Type B pancreatic cell (in vitro differentiated cells): Measurements from ENCODE around the gene PER3. TPM values are rescaled to one million over a fixed set of nuclear protein-coding genes. Genes with fewer than 3 reads are reported as not detected.

Source experiments
- DNase-seq: peaks from one replicate; pipeline ENCODE4 v3.0.0; 2021; ENCODE audit warnings: mixed read lengths; ENCODE audit not compliant: unreplicated experiment; ENCODE audit errors: extremely low spot score
- H3K27ac Mint-ChIP-seq: 2 replicates; pipeline ENCODE4 v1.8.0; 2021; ENCODE audit warnings: mild to moderate bottlenecking, mixed read lengths
- H3K27me3 Mint-ChIP-seq: 2 replicates; pipeline ENCODE4 v1.8.0; 2021; ENCODE audit warnings: mixed read lengths
- H3K36me3 Mint-ChIP-seq: 2 replicates; pipeline ENCODE4 v1.8.0; 2021; ENCODE audit warnings: mixed read lengths
- H3K4me1 Mint-ChIP-seq: one replicate; pipeline ENCODE4 v1.8.0; 2021; ENCODE audit warnings: mixed read lengths; ENCODE audit not compliant: unreplicated experiment
- H3K4me3 Mint-ChIP-seq: 2 replicates; pipeline ENCODE4 v1.8.0; 2021; ENCODE audit warnings: mild to moderate bottlenecking, mixed read lengths
- H3K9me3 Mint-ChIP-seq: 2 replicates; pipeline ENCODE4 v1.8.0; 2021; ENCODE audit warnings: mixed read lengths
- total RNA-seq: library from RNA; stranded (reverse); gene quantifications from 2 replicates; pipeline ENCODE4 v1.2.1, GENCODE V29; 2021; ENCODE audit warnings: low replicate concordance
- TF ChIP-seq, protein P1 (sequence below): fragments of 200-600 bp; sonication (generic); conservative IDR thresholded peaks from 2 replicates; pipeline ENCODE4 v1.5.0; 2021; ENCODE audit warnings: antibody characterized with exemption, mild to moderate bottlenecking

The PER3 gene
- total RNA-seq, 1 donor from 2014 or later = 7.1 TPM

DNA sequence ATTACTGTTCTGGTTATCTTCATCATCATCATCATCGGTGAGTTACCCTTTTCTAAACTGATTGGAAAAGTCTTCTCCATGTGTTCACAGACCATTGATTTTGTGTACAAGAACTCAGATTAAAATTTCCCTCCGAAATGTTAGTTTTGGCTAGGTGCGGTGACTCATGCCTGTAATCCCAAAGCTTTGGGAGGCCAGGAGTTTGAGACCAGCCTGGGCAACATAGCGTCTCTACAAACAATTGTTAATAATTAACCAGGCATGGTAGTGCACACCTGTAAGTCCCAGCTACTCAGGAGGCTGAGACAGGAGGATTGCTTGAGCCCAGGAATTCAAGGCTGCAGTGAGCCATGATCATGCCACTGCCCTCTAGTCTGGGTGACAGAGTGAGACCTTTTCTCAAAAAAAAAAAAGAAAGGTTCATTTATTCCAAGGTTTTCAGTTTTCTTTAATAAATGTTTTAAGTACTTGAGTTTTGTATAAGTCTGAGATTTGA, 5.9 kb upstream of the PER3 start:
- Mint-ChIP-seq H3K36me3 (peaks cover 26% of the 10 kb centered on the region), H3K27ac (no peak overlapping the region), H3K27me3 (no peaks in the 10 kb centered on the region), H3K9me3 (no peaks in the 10 kb centered on the region), H3K4me3 (no peak overlapping the region), H3K4me1 (peaks cover 5% of the 10 kb centered on the region)
- DNase-seq = no peak
- TF ChIP-seq, protein P1, sequence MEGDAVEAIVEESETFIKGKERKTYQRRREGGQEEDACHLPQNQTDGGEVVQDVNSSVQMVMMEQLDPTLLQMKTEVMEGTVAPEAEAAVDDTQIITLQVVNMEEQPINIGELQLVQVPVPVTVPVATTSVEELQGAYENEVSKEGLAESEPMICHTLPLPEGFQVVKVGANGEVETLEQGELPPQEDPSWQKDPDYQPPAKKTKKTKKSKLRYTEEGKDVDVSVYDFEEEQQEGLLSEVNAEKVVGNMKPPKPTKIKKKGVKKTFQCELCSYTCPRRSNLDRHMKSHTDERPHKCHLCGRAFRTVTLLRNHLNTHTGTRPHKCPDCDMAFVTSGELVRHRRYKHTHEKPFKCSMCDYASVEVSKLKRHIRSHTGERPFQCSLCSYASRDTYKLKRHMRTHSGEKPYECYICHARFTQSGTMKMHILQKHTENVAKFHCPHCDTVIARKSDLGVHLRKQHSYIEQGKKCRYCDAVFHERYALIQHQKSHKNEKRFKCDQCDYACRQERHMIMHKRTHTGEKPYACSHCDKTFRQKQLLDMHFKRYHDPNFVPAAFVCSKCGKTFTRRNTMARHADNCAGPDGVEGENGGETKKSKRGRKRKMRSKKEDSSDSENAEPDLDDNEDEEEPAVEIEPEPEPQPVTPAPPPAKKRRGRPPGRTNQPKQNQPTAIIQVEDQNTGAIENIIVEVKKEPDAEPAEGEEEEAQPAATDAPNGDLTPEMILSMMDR = no peak

DNA sequence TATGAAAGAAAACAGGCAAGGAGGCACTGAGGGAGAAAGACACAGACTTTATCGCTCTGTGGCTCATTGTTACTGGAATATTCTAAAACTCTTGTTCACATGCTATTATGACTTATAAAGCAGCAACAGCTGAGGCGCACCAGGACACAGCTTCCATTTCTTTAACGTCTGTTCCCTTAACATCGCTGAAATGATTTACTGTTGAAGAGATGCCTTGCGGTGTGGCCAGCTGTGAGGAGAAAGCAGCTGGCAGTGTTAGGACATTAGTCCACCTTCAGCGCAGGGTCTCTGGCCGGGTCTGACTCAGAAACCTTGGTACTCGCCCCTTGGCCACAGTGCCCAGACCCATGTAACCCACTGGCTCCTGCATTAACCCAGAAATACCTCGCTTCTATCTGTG, 3.1 kb upstream of the PER3 start:
- H3K27ac Mint-ChIP-seq = no peak overlapping the region
- H3K36me3 Mint-ChIP-seq = peaks cover 15% of the 10 kb centered on the region
- no peaks in the 10 kb centered on the region for H3K4me1 Mint-ChIP-seq
- no peaks in the 10 kb centered on the region for H3K9me3 Mint-ChIP-seq
- no peak overlapping the region for H3K4me3 Mint-ChIP-seq
- no peaks in the 10 kb centered on the region for H3K27me3 Mint-ChIP-seq
- no peak for DNase-seq
- TF ChIP-seq, protein P1 = no peak

DNA sequence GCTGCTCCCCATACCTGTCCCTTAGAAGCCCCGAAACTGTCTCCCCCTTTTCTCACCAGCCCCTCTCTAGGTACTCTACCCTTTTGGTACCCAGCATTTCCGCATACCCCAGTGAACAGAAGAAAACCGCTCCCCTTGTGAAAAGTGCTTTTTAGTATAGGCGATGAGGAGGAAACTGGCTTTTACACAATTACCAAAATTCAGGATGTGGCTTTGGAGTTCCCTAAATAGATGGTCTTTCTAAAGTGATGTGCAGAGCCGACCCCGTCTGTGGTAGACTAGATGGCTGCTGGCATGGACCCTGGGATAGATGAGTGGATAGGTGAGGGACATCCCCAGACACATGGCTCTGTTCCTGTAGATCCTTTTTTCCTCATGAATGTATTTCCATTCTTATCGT, 2.6 kb upstream of the PER3 start:
- Mint-ChIP-seq H3K27ac (peak overlapping the region; percentile 69), H3K4me1 (no peaks in the 10 kb centered on the region), H3K9me3 (no peaks in the 10 kb centered on the region), H3K4me3 (no peak overlapping the region), H3K36me3 (peaks cover 15% of the 10 kb centered on the region), H3K27me3 (no peaks in the 10 kb centered on the region)
- TF ChIP-seq, protein P1 = no peak
- no peak for DNase-seq

DNA sequence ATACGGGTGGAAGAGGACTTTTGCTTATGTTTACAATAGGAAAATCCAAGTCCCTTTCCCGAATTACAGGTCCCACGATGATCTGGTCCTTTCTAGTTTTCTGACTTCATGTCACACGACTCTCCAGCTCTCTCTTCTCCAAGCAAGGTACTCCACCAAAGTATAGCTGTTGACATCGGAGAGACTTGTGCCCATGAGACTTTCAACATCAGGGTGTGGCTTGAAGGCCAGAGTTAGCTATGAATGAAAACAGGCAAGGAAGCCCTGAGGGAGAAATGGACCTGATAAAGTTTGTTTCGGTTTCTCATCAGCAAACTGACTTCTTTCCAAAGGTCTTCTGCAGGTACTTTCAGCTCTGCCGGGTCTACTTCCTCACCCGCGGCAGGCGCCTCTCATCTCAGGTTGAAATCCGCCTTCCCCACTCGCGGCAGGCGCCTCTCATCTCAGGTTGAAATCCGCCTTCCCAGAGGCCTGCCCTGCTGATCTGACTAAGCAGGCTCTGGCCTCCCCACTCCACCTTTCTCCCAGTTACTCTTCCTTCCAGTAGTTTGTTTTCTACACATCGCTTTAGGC, 2.1 kb upstream of the PER3 start:
- no peaks in the 10 kb centered on the region for H3K4me1 Mint-ChIP-seq
- H3K4me3 Mint-ChIP-seq = peak overlapping the region; percentile 1
- no peak for DNase-seq
- H3K27me3 Mint-ChIP-seq = no peaks in the 10 kb centered on the region
- H3K27ac Mint-ChIP-seq = peak overlapping the region; percentile 69
- TF ChIP-seq, protein P1 = no peak
- H3K36me3 Mint-ChIP-seq = peaks cover 15% of the 10 kb centered on the region
- H3K9me3 Mint-ChIP-seq = no peaks in the 10 kb centered on the region

DNA sequence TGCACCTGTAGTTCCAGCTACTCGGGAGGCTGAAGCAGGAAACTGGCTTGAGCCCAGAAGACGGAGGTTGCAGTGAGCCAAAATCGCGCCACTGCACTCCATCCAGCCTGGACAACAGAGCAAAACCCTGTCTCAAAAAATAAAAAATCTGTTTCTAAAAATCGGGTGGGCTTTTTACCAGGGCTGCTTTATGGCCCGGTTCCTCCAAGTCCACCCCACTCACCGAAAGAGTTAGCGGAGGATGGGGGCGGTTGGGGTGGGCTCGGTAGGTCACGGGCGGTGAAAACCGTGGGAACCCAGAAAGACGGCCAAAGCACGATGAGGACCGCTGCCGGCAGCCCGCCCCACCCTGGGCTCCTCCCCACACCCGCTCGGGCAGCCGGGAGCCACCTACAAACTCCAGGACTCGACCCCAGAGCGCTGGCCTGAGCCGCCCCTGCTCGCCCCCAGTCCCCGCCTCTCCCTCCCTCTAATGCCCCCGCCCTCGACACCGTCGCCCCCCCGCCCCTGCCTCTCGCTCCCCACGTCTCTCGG, 846 bp upstream of the PER3 start:
- Mint-ChIP-seq H3K27ac (peak overlapping the region; percentile 69), H3K27me3 (no peaks in the 10 kb centered on the region), H3K4me1 (no peaks in the 10 kb centered on the region), H3K4me3 (peak overlapping the region; percentile 87), H3K9me3 (no peaks in the 10 kb centered on the region), H3K36me3 (peaks cover 12% of the 10 kb centered on the region)
- TF ChIP-seq, protein P1 = no peak
- peak; percentile 76 for DNase-seq
